H1 (cell line): ENCODE data around the gene CALR. TPM values are rescaled to one million over a fixed set of nuclear protein-coding genes. Genes with fewer than 3 reads are reported as not detected.

Experiments
- CTCF ChIA-PET: fragments of 300-600 bp; sonication (Branson Sonifier 250); formaldehyde crosslinking; loops from one replicate; lab custom pipeline; 2021; ENCODE audit not compliant: partially characterized antibody; lab: Charles Lee
- POLR2A ChIA-PET: fragments of 300-600 bp; sonication (Branson Sonifier 250); formaldehyde crosslinking; loops from one replicate; lab custom pipeline; 2021; ENCODE audit warnings: inconsistent platforms; ENCODE audit not compliant: partially characterized antibody; lab: Charles Lee
- DNase-seq, 2 experiments: peaks; one replicate each; pipeline versions ENCODE4 v3.0.0 to v3.0.0-alpha.2; 2010 to 2022; ENCODE audit warnings: low spot score in 2 of 2, low read depth in 1 of 2, mixed read lengths in 1 of 2
- FAIRE-seq: peaks from 2 replicates; lab custom pipeline; 2011; peaks lifted over from hg19 to GRCh38; lab: Jason Lieb, UNC
- H2AFZ ChIP-seq: 2 replicates; pipeline ENCODE4 v1.8.1; 2012; ENCODE audit warnings: low read length, inconsistent platforms
- H2AK5ac ChIP-seq: 2 replicates; pipeline ENCODE4 v1.6.1; 2013; ENCODE audit warnings: low read depth, low read length
- H2BK120ac ChIP-seq: replicated peaks from 2 replicates; pipeline ENCODE3; 2013; ENCODE audit warnings: low read depth, low read length, inconsistent platforms
- H2BK12ac ChIP-seq: 2 replicates; pipeline ENCODE4 v1.6.1; 2013; ENCODE audit warnings: low read depth, low read length
- H2BK15ac ChIP-seq: 2 replicates; pipeline ENCODE4 v1.6.1; 2013; ENCODE audit warnings: low read length
- H2BK20ac ChIP-seq: 2 replicates; pipeline ENCODE4 v1.6.1; 2013; ENCODE audit warnings: low read length
- H2BK5ac ChIP-seq: 2 replicates; pipeline ENCODE4 v1.6.1; 2013; ENCODE audit warnings: low read depth, low read length
- H3K14ac ChIP-seq: 2 replicates; pipeline ENCODE4 v1.6.1; 2013; ENCODE audit warnings: inconsistent platforms; ENCODE audit not compliant: insufficient read length
- H3K18ac ChIP-seq: 2 replicates; pipeline ENCODE4 v1.6.1; 2013; ENCODE audit warnings: low read length; ENCODE audit errors: extremely low read depth
- H3K23ac ChIP-seq: 2 replicates; pipeline ENCODE4 v1.6.1; 2013; ENCODE audit warnings: inconsistent platforms; ENCODE audit not compliant: insufficient read length
- H3K23me2 ChIP-seq: 2 replicates; pipeline ENCODE4 v1.6.1; 2013; ENCODE audit warnings: low read depth, low read length
- H3K27ac ChIP-seq: 2 replicates; pipeline ENCODE4 v1.6.1; 2011; ENCODE audit warnings: low read depth, low read length, inconsistent platforms
- H3K27me3 ChIP-seq, 4 experiments: replicated peaks in 1 of 4; 1 replicate in 1 of 4; 2 replicates in 3 of 4; pipeline versions ENCODE4 v1.6.1 to v1.8.1; 2011 to 2013; ENCODE audit warnings: low read length in 3 of 4, mild to moderate bottlenecking in 3 of 4, inconsistent platforms in 2 of 4, mixed read lengths in 2 of 4, moderate library complexity in 1 of 4; ENCODE audit not compliant: control insufficient read depth in 3 of 4, insufficient read depth in 3 of 4; ENCODE audit errors: extremely low read depth in 1 of 4
- H3K36me3 ChIP-seq, 4 experiments: 2 replicates each; pipeline versions ENCODE4 v1.6.1 to v1.8.1; 2011 to 2013; ENCODE audit warnings: mild to moderate bottlenecking in 4 of 4, low read length in 3 of 4, moderate library complexity in 2 of 4, control low read depth in 1 of 4, inconsistent platforms in 1 of 4; ENCODE audit not compliant: insufficient read depth in 4 of 4, control insufficient read depth in 2 of 4
- H3K4ac ChIP-seq: replicated peaks from 2 replicates; pipeline ENCODE3; 2013; ENCODE audit warnings: low read length, low read depth, mixed read lengths, inconsistent platforms; ENCODE audit not compliant: insufficient read length
- H3K4me1 ChIP-seq, 4 experiments: replicated peaks in 1 of 4; 1 replicate in 1 of 4; 2 replicates in 3 of 4; pipeline versions ENCODE4 v1.6.1 to v1.8.1; 2011 to 2013; ENCODE audit warnings: low read length in 3 of 4, inconsistent platforms in 2 of 4, mixed read lengths in 1 of 4; ENCODE audit not compliant: insufficient read depth in 4 of 4, control insufficient read depth in 3 of 4
- H3K4me2 ChIP-seq, 2 experiments: 2 replicates each; pipeline versions ENCODE4 v1.6.1 to v1.8.1; 2011 to 2013; ENCODE audit warnings: low read depth in 2 of 2, low read length in 2 of 2, control low read depth in 1 of 2, inconsistent platforms in 1 of 2, mild to moderate bottlenecking in 1 of 2; ENCODE audit not compliant: insufficient read depth in 1 of 2
- H3K4me3 ChIP-seq, 4 experiments: fragments of 200-600, 300-600 bp in 1 of 4; sonication (generic), shearing (Covaris generic), sonication (Bioruptor Twin) in 1 of 4; 2 replicates each; pipeline versions ENCODE4 v1.5.1 to v1.8.1; 2011 to 2016; ENCODE audit warnings: low read length in 4 of 4, low read depth in 3 of 4, control low read depth in 2 of 4, inconsistent platforms in 2 of 4, mild to moderate bottlenecking in 2 of 4, mixed read lengths in 1 of 4, moderate library complexity in 1 of 4; ENCODE audit not compliant: insufficient read depth in 2 of 4; ENCODE audit errors: extremely low read depth in 1 of 4
- H3K56ac ChIP-seq: replicated peaks from 2 replicates; pipeline ENCODE3; 2013; ENCODE audit warnings: low read depth, mild to moderate bottlenecking, mixed read lengths, low read length, inconsistent platforms; ENCODE audit not compliant: insufficient read length
- H3K79me1 ChIP-seq: 2 replicates; pipeline ENCODE4 v1.6.1; 2013; ENCODE audit warnings: low read depth, low read length, control low read depth
- H3K79me2 ChIP-seq, 2 experiments: 2 replicates each; pipeline versions ENCODE4 v1.6.1 to v1.8.1; 2012 to 2013; ENCODE audit warnings: low read length in 2 of 2, mild to moderate bottlenecking in 2 of 2, inconsistent platforms in 1 of 2; ENCODE audit not compliant: insufficient read depth in 2 of 2, control insufficient read depth in 1 of 2
- H3K9ac ChIP-seq, 4 experiments: replicated peaks in 1 of 4; 1 replicate in 1 of 4; 2 replicates in 3 of 4; pipeline versions ENCODE4 v1.6.1 to v1.8.1; 2011 to 2013; ENCODE audit warnings: low read depth in 3 of 4, low read length in 3 of 4, control low read depth in 2 of 4, mild to moderate bottlenecking in 2 of 4, moderate library complexity in 2 of 4, inconsistent platforms in 1 of 4; ENCODE audit errors: extremely low read depth in 1 of 4
- H3K9me3 ChIP-seq, 2 experiments: 2 replicates each; pipeline versions ENCODE4 v1.6.1 to v1.8.1; 2012 to 2013; ENCODE audit warnings: mild to moderate bottlenecking in 2 of 2, moderate library complexity in 2 of 2, control low read depth in 1 of 2, inconsistent platforms in 1 of 2, low read depth in 1 of 2, low read length in 1 of 2, mixed read lengths in 1 of 2; ENCODE audit not compliant: insufficient read depth in 2 of 2
- H4K20me1 ChIP-seq, 2 experiments: replicated peaks in 1 of 2; 2 replicates each; pipeline versions ENCODE3 to v1.8.1; 2011 to 2013; ENCODE audit warnings: inconsistent platforms in 2 of 2, low read length in 2 of 2, mild to moderate bottlenecking in 1 of 2; ENCODE audit not compliant: insufficient read depth in 2 of 2, control insufficient read depth in 1 of 2
- H4K5ac ChIP-seq: 2 replicates; pipeline ENCODE4 v1.6.1; 2013; ENCODE audit warnings: low read length, low read depth, mixed read lengths, inconsistent platforms; ENCODE audit not compliant: insufficient read length
- H4K8ac ChIP-seq: 2 replicates; pipeline ENCODE4 v1.8.0; 2013; ENCODE audit warnings: mild to moderate bottlenecking, moderate library complexity, low read length, inconsistent platforms; ENCODE audit not compliant: insufficient read depth; ENCODE audit errors: extremely low read depth
- H4K91ac ChIP-seq: replicated peaks from 2 replicates; pipeline ENCODE3; 2013; ENCODE audit warnings: low read length, mixed read lengths, inconsistent platforms; ENCODE audit not compliant: insufficient read length
- CTCF ChIP-seq, 3 experiments: IDR thresholded peaks; 1 replicate in 2 of 3; 2 replicates in 1 of 3; pipeline versions ENCODE4 v1.5.1 to v1.6.1; 2011; ENCODE audit warnings: low read length in 3 of 3, mild to moderate bottlenecking in 3 of 3, inconsistent platforms in 2 of 3, low read depth in 1 of 3, moderate library complexity in 1 of 3; ENCODE audit not compliant: insufficient read depth in 1 of 3; ENCODE audit errors: control extremely low read depth in 1 of 3
- FOSL1 ChIP-seq: IDR thresholded peaks from 2 replicates; pipeline ENCODE4 v1.6.1; 2011; ENCODE audit warnings: mild to moderate bottlenecking, low read depth, low read length, moderate library complexity; ENCODE audit not compliant: insufficient read depth
- JUND ChIP-seq: IDR thresholded peaks from 2 replicates; pipeline ENCODE4 v1.6.1; 2011; ENCODE audit warnings: mild to moderate bottlenecking, improper control_type of control experiment, low read length
- KDM5A ChIP-seq: fragments of 200-600 bp; IDR thresholded peaks from 2 replicates; pipeline ENCODE4 v1.7.1; 2012; ENCODE audit warnings: mild to moderate bottlenecking, low read length, inconsistent platforms, mixed read lengths
- NANOG ChIP-seq: IDR thresholded peaks from 2 replicates; pipeline ENCODE4 v1.6.1; 2011; ENCODE audit warnings: low read length, low read depth, mild to moderate bottlenecking, inconsistent platforms; ENCODE audit not compliant: insufficient read depth, poor library complexity, severe bottlenecking
- RAD21 ChIP-seq, 2 experiments: IDR thresholded peaks in 1 of 2; conservative IDR thresholded peaks in 1 of 2; 2 replicates each; pipeline ENCODE4 v1.6.1; 2011; ENCODE audit warnings: low read depth in 2 of 2, low read length in 2 of 2, improper control_type of control experiment in 1 of 2, inconsistent platforms in 1 of 2, mild to moderate bottlenecking in 1 of 2, moderate library complexity in 1 of 2
- SP1 ChIP-seq: IDR thresholded peaks from 2 replicates; pipeline ENCODE4 v1.6.1; 2011; ENCODE audit warnings: low read depth, low read length
- ZNF274 ChIP-seq: IDR thresholded peaks from 2 replicates; pipeline ENCODE4 v1.7.0; 2012; ENCODE audit warnings: low read length, borderline replicate concordance; ENCODE audit errors: extremely low read depth
- WGBS, 2 experiments: shearing (Covaris generic) in 1 of 2; methylation state at CpG; one replicate each; pipeline versions ENCODE4 v1.1.6 to v1.1.7; 2013 to 2015; ENCODE audit warnings: low lambda C conversion rate in 2 of 2, mixed read lengths in 2 of 2, inconsistent platforms in 1 of 2, low coverage in 1 of 2, missing lambda C conversion rate in 1 of 2; ENCODE audit not compliant: insufficient replicate concordance in 2 of 2, insufficient coverage in 1 of 2, insufficient read length in 1 of 2; ENCODE audit errors: extremely low coverage in 1 of 2, missing lambda C conversion rate in 1 of 2; 5-methylcytosine and 5-hydroxymethylcytosine counted together
- polyA plus RNA-seq, 7 experiments: library from polyadenylated mRNA; depleted of rRNA in 3 of 7; stranded (reverse) in 5 of 7; unstranded in 2 of 7; fragments of >200 nt in 5 of 7; fragments of 200-250 nt in 2 of 7; gene quantifications; 1 replicate in 5 of 7; 2 replicates in 1 of 7; 4 replicates in 1 of 7; pipeline versions ENCODE4 v1.2.1 to v1.2.3, GENCODE V29; 2011 to 2013; ENCODE audit warnings: missing spikeins in 2 of 7, mixed read lengths in 2 of 7
- total RNA-seq: library from RNA; stranded (reverse); fragmentation: NEBNext Ultra II Directional; extraction: Animal tissue kit (Norgen Biotek cat#: 25700); gene quantifications from 2 replicates; pipeline ENCODE4 v1.2.1, GENCODE V29; 2021

CALR gene
- total and polyA plus RNA-seq, 2 of the 8 experiments (the other 6 are each of a cell fraction or from before 2014, with no cell fraction given): 591 to 1,155 TPM

GRCh38 chr19:12983542-12984142 lies 45.2 kb downstream of the CALR start:
- no peak overlapping the region for H3K18ac ChIP-seq
- POLR2A ChIA-PET: interaction anchor here (0.9 kb wide), 1 partner anchor 17 kb away, joined by 3 read pairs; no protein-coding TSS in a partner anchor
- no peak for FAIRE-seq
- TF ChIP-seq ZNF274 (no peak), SP1 (no peak), KDM5A (no peak), NANOG (no peak), CTCF (IDR thresholded peaks at IDR 0.05; ENCODE audit: control extremely low read depth in 1 of 3, insufficient read depth in 1 of 3, low read depth in 1 of 3, low read length in 3 of 3) (peak; percentile 87 to 89 (median 88)), RAD21 (IDR thresholded peaks at IDR 0.05 in 1 of 2, conservative IDR thresholded peaks at IDR 0.05 in 1 of 2; ENCODE audit: low read depth in 2 of 2, low read length in 2 of 2) (peak; percentile 64 to 73), FOSL1 (peak; percentile 73; the same call in 1 of the 2 replicates), JUND (peak; percentile 59; the same call in 1 of the 2 replicates)

More at GRCh38 chr19:12983542-12984142, 45.2 kb downstream of the CALR start:
- Histone ChIP-seq H3K36me3 (no peaks in the 10 kb centered on the region), H4K8ac (no peak overlapping the region), H3K27ac (no peak overlapping the region), H2BK5ac (no peak overlapping the region), H3K4ac (peak overlapping the region; percentile 69), H2BK15ac (peak overlapping the region; percentile 97; the same call in 1 of the 2 replicates), H3K14ac (no peak overlapping the region), H4K20me1 (peaks cover 0 to 18% of the 10 kb centered on the region in 2 experiments), H2AFZ (no peak overlapping the region), H2BK120ac (no peak overlapping the region), H3K9me3 (no peaks in the 10 kb centered on the region), H3K79me1 (no peaks in the 10 kb centered on the region), H3K23me2 (peaks cover 13% of the 10 kb centered on the region), H2BK12ac (peak overlapping the region; percentile 6; the same call in 1 of the 2 replicates), H4K5ac (no peak overlapping the region), H3K79me2 (no peaks in the 10 kb centered on the region), H3K4me3 (peak overlapping the region in 2 of 4 experiments; percentile 11 to 63; a peak in 3 of 8 replicates), H3K4me1 (peaks cover 0 to 7% (median 3%) of the 10 kb centered on the region in 4 experiments; a peak in 4 of 7 replicates), H4K91ac (no peak overlapping the region), H3K56ac (no peak overlapping the region), H2AK5ac (peak overlapping the region; percentile 70; the same call in 1 of the 2 replicates), H2BK20ac (peak overlapping the region; percentile 48; the same call in 1 of the 2 replicates), H3K4me2 (peak overlapping the region in 1 of 2 experiments; percentile 60; a peak in 3 of 4 replicates), H3K23ac (no peak overlapping the region), H3K9ac (no peak overlapping the region; a peak in 1 of 7 replicates), H3K27me3 (peaks cover 2 to 41% (median 32%) of the 10 kb centered on the region in 4 experiments)
- CTCF ChIA-PET: interaction anchor here (0.6 to 16.3 kb wide), 17 partner anchors 15 to 702 kb away, joined by 3 to 431 read pairs (median 6); partner anchors contain the start of gene DAND5
- 40 to 100% methylated on average over 2 to 11 of the region's 51 CpGs for WGBS, 2 experiments
- peak in 1 of 2 experiments; percentile 97 for DNase-seq
